Vagina (tissue), 2 donors: ENCODE data around the gene NOL4L.

Source experiments
- CTCF ChIP-seq, 3 experiments: fragments of 450-650 bp in 2 of 3; fragments of 200-600 bp in 1 of 3; sonication (generic) in 1 of 3; IDR thresholded peaks; one replicate each; pipeline ENCODE4 v1.5.1; 2017 to 2019; ENCODE audit warnings: antibody characterized with exemption in 3 of 3, mild to moderate bottlenecking in 2 of 3, moderate library complexity in 2 of 3
- POLR2A ChIP-seq, 2 donors: fragments of 450-650 bp; IDR thresholded peaks; one replicate each; pipeline ENCODE4 v1.6.1; 2017; ENCODE audit warnings: antibody characterized with exemption in 2 of 2, mild to moderate bottlenecking in 2 of 2, moderate library complexity in 2 of 2
- POLR2AphosphoS5 ChIP-seq, 2 donors: sonication (generic); formaldehyde crosslinking; IDR thresholded peaks; one replicate each; pipeline ENCODE4 v1.9.0; 2017; ENCODE audit warnings: antibody characterized with exemption in 2 of 2, mild to moderate bottlenecking in 2 of 2, low read depth in 1 of 2; ENCODE audit not compliant: insufficient read depth in 1 of 2

GRCh38 chr20:32575227-32575581, 9.9 kb downstream of the NOL4L start:
- no peak for TF ChIP-seq POLR2A (IDR thresholded peaks at IDR 0.05)
- no peak for TF ChIP-seq CTCF (IDR thresholded peaks at IDR 0.05)
- no peak for TF ChIP-seq POLR2AphosphoS5 (IDR thresholded peaks at IDR 0.05; ENCODE audit: insufficient read depth in 1 of 2, low read depth in 1 of 2)
